Left ventricle myocardium superior (tissue), 1 donor: ENCODE data around the gene CARD18. TPM values are rescaled to one million over a fixed set of nuclear protein-coding genes. Genes with fewer than 3 reads are reported as not detected.

Experiments used
- ATAC-seq: fragments of 200-7000 bp; cut with Tn5 transposase; one replicate; pipeline ENCODE4 v1.9.1; 2020; ENCODE audit warnings: mild to moderate bottlenecking, moderate library complexity
- DNase-seq: peaks from one replicate; pipeline ENCODE4 v3.0.0-alpha.2; 2020
- intact Hi-C: fragments of 100-400 bp; cut with micrococcal nuclease; formaldehyde crosslinking; loops from one replicate; pipeline ENCODE4 v1.11.0; 2022
- long read RNA-seq: library from polyadenylated mRNA; unstranded; transcript quantifications from one replicate; pipeline ENCODE4 v2.0.0, GENCODE V29; 2021
- total RNA-seq: library from RNA; stranded (reverse); fragmentation: NEBNext Ultra II Directional; extraction: Animal tissue kit (Norgen Biotek cat#: 25700); gene quantifications from one replicate; pipeline ENCODE4 v1.2.1, GENCODE V29; 2021
- donor health status: DM: no; HTN: yes; CAD: no; lungs with severe emphysema.

CARD18 gene, protein sequence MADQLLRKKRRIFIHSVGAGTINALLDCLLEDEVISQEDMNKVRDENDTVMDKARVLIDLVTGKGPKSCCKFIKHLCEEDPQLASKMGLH
- total RNA-seq, result 0.72 TPM
- long read RNA-seq, partial matches to known transcripts, result 0 of 3 reads
- long read RNA-seq, other reads (novel, unspliced or antisense), result 3 of 3 reads

DNA sequence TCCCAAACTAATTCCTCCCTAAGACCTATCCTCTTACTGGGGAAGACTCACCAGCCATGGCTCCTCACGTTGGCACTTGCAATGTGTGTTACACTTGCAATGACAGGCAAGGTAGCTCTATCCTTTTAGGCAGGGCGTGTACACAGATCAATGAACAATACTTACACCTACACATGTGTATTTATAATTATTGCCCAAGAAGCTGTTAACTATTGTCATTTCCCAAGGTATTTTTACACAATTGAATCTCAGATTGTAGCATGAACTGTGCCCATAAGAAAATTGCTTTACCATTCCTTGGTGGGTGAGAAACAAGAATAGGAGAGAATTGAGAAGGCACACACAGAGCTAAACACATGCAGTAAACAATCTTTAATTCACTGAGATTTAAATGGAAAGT, at the start of gene CARD18:
Gene CARD18, minus strand, starts transcription at position 101 of the 400 bp plus-strand sequence. Its CDS starts 43 bp downstream, at position 58.
- DNase-seq, result no peak
- no peak for ATAC-seq
- intact Hi-C loops, result no loop called here

GRCh38 chr11:105183987-105184386, 44.4 kb upstream of the CARD18 start:
- DNase-seq, result no peak
- no peak for ATAC-seq
- intact Hi-C loops, result no loop called here

DNA sequence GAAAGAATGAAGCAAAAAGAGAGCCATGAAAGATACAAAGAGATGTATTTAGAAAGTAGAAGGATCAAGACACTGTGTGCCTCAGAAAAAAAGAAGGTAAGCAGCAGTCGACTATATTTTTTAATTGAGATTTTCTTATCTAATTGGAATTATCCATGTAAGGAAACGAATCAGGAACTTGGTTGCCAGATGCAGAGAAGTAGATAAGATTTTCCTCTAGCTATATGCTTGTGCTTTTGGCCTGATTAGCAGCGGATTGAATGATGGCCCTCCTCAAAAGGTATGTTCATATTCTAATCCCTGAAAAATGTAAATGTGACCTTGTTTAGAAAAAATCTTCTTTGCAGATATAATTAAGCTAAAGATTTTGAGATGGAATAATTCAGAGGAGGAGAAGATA, 43.9 kb upstream of the CARD18 start:
- intact Hi-C loops, result no loop called here
- no peak for ATAC-seq
- DNase-seq, result no peak

- intact Hi-C loops, result no loop called here
- DNase-seq, result no peak
- peak; percentile 46 for ATAC-seq
Measured at GRCh38 chr11:105181521-105181920, 42.0 kb upstream of the CARD18 start.

GRCh38 chr11:105181100-105181499, 41.5 kb upstream of the CARD18 start:
- intact Hi-C loops, result no loop called here
- DNase-seq (no peak), ATAC-seq (no peak)

DNA sequence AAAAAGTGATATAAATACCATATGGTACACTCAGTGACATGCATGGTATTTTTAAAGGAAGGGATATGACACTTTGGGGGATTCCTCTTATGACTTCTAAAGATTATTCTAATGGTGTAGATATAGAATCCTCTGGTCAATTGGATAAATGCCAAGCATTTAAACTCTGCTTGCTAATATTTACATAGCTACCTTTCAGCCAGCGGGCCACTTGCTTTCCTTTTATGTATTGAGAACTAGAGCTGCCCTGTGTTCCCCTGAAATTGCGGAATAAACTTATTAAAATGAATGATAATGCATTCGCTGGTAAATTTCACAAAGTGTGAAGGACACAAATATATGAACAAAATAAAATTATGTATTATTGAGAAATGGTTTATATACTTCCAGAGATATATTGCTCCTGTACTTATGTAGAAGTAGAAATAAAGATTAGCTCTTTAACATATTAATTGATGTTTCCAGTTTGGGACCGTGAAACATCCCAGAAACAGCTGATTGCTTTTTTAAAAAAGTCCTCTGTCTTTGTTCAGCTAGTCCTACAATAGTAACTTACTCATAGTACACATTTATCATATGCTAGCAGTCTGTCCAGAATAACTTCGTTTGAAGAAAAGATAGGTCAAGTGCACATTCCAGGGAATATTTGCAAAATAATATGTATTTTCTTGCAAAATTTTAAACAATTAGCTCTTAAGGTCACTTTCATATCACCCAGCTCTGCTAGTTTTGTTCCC, 40.1 kb upstream of the CARD18 start:
- DNase-seq, result no peak
- no peak for ATAC-seq
- intact Hi-C loops, result no loop called here

DNA sequence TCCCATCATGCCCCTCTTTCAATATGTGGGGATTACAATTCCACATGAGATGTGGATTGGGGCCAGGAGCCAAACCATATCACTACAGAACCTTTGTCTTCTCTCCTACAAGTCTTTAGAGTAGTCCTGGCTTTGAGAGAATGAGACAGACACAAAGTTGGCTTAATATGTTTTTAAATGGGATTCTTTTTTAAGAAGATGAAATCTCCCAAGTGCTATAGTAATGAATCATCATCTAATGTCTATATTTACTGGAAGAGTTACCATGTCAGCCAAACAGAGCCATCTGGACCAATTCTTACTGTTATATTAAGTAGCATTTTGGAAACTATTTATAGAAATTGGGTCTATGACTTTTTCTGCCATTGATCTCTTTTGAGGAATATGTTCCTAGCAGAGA, 38.1 kb upstream of the CARD18 start:
- intact Hi-C loops, result no loop called here
- no peak for DNase-seq
- no peak for ATAC-seq

GRCh38 chr11:105168457-105168856, 28.9 kb upstream of the CARD18 start:
- intact Hi-C loops, result no loop called here
- ATAC-seq (no peak), DNase-seq (no peak)

DNA sequence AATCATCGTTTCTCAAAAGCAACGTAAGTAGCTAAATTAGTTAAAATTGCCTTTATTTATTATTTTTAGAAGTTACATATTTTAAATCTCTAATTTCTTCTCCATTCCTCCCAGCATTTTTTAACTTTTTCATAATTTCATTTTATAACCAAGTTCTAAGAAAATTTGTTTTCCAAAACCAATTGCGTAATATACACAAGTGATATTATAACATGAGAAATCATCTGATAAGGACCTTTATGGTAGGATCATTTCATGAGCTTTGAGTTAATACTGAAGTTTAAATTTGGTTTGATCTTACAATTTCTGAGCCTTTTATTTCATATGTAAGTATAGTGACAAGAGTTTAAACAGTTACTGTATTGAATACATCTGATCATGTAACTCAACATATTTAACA, 27.7 kb upstream of the CARD18 start:
- ATAC-seq, result no peak
- no peak for DNase-seq
- intact Hi-C loops, result no loop called here

DNA sequence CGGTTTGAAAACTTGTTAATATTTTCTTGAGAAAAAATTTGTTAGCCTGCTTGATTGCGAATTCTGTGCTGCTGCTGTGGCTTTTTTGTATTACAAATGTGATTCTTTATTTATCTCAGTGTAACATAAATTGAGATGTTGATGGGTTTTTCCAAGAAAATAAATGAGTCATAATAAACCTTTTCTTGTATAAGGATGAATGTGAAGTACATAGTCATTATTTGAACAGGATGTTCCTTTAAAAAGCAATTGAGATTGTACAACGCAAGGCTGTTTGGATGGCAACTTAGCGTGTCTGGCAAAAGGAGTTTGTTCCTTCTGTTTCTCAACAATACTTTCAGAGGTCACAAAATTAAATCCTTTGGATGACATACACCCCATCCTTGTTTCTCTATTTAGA, 24.6 kb upstream of the CARD18 start:
- ATAC-seq (no peak), DNase-seq (no peak)
- intact Hi-C loops, result no loop called here

DNA sequence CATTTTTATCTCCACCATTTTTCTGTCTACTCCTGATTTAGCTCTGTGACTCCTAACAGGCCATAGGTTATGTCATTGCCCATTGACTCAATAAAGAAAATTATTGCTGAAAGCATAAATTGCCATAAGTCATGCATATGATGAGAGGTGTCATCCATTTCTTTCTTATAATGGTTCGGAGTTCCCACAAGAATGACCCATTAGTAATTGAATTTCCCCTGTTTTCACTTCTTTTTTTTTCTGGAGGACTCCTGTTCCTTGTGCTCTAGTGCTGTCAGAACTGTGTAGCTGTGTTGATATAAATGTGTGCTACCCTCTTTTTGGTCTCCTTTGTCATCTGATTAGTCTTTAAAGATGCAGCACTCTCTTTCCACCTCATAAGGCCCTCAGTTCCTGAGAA, 22.9 kb upstream of the CARD18 start:
- intact Hi-C loops, result no loop called here
- DNase-seq (no peak), ATAC-seq (no peak)

GRCh38 chr11:105158436-105158835, 18.9 kb upstream of the CARD18 start:
- DNase-seq, result no peak
- no peak for ATAC-seq
- intact Hi-C loops, result no loop called here

DNA sequence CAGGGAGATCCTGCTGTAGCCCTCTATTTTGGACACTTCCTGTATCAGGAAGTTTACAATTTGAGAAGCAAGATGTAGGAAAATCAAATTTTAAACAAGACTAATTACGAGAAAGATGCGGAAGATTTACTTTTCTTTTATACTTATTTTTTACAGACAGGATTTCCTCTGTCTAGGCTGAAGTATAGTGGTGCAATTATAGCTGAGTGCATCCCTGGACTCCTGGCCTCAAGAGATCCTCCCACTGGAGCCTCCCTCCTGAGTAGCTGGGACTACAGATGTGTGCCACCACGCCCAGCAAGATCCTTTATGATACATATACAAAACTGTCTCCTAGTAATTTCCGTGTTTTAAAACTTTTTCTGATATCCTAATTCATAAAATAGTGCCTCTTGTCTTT, 17.2 kb upstream of the CARD18 start:
- DNase-seq, result no peak
- intact Hi-C loops, result no loop called here
- ATAC-seq, result no peak

- intact Hi-C loops, result no loop called here
- ATAC-seq, result no peak
- no peak for DNase-seq
Measured at GRCh38 chr11:105156231-105156630, 16.7 kb upstream of the CARD18 start.

- DNase-seq, result no peak
- ATAC-seq, result no peak
- intact Hi-C loops, result no loop called here
Measured at GRCh38 chr11:105155679-105156078, 16.1 kb upstream of the CARD18 start.

DNA sequence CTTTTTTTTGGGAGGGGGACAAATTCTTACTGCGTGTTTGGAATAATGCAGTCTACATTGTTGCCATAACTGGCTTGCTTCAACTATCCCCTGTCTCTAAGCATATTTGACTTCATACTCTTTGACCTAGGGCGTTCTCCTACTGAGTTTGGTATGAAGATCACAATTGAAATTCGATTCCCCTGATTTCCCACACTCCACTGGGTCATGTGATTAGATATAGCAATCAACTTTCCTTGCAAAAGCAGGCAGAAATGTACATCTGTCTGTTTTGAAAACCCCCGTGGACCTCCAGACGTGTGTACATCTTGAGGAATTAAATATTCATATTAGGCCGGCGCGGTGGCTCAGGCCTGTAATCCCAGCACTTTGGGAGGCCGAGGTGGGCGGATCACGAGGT, 13.8 kb upstream of the CARD18 start:
- no peak for DNase-seq
- no peak for ATAC-seq
- intact Hi-C loops, result no loop called here

DNA sequence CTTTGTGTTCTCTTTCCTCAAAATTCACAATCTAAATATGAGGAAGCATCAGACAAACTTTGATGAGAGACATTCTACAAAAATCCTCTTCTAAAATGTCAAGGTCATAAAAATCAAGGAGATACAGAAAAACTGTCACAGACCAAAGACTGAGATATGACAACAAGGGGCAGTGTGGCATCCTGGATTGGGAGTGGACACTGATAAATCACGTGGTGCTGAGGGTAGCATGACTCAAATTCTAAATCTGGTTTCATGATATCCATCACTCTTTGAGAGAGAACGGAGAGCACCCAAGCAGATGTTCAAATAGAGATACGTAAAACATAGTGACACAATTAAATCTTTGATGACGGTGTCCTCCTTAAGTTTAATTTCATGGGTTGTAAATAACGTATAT, 13.0 kb upstream of the CARD18 start:
- ATAC-seq, result no peak
- intact Hi-C loops, result no loop called here
- no peak for DNase-seq

- intact Hi-C loops, result no loop called here
- ATAC-seq (no peak), DNase-seq (no peak)
Measured at GRCh38 chr11:105152021-105152512, 12.5 kb upstream of the CARD18 start.

GRCh38 chr11:105149477-105149876, 9.9 kb upstream of the CARD18 start:
- no peak for ATAC-seq
- DNase-seq, result no peak
- intact Hi-C loops, result no loop called here

DNA sequence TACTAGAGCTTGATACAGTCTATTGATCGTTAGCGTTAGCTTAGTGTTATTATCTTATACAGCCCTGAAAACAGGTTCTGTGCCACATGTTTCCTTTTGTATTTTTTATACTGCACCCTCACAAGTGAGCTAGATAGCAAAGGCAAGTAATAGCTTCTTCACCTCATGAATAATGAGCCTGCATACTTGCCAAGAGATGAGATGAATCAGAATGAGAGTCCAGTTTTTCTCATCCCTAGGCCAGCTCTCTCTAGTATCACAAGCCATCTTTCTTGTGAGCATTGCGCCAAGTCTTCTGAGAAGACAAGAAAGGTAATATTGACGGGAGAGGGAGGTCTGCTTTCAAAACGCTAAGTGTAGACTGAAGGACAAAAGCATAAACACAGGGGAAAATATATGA, 8.7 kb upstream of the CARD18 start:
- intact Hi-C loops, result no loop called here
- DNase-seq (no peak), ATAC-seq (no peak)

- intact Hi-C loops, result no loop called here
Measured at GRCh38 chr11:105144887-105145286, 5.3 kb upstream of the CARD18 start.

More at GRCh38 chr11:105144887-105145286, 5.3 kb upstream of the CARD18 start:
- ATAC-seq (no peak), DNase-seq (no peak)
